NCI-H1694 treated with DMSO at 0.1 percent for 48 hours (cell line): ENCODE results near the gene TBXA2R.
"Not testable (repeated sequence)": the region's sequence is repeated elsewhere in the genome, so short reads cannot be mapped to it uniquely, and the experiment has no call there.

Experiments used
- DNase-seq: peaks from one replicate; lab custom pipeline; 2025; lab: John Stamatoyannopoulos, UW

Gene TBXA2R

DNA sequence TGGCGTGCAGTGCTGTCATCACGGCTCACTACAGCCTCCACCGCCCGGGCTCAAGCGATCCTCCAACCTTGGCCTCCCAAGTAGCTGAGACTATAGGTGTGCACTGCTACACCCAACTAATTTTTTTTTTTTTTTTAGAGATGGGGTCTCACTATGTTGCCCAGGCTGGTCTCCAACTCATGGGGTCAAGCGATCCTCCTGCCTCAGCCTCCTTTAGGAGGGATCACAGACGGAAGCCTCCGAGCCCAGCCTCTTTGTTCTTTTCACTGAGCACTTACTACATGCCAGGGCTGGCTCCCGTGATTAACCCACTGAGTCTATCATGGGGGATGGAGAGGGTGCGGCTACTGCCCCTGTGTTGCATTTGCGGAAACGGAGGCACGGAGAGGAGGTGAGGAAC is 32.8 kb upstream of the TBXA2R start:
- DNase-seq, result no peak

DNA sequence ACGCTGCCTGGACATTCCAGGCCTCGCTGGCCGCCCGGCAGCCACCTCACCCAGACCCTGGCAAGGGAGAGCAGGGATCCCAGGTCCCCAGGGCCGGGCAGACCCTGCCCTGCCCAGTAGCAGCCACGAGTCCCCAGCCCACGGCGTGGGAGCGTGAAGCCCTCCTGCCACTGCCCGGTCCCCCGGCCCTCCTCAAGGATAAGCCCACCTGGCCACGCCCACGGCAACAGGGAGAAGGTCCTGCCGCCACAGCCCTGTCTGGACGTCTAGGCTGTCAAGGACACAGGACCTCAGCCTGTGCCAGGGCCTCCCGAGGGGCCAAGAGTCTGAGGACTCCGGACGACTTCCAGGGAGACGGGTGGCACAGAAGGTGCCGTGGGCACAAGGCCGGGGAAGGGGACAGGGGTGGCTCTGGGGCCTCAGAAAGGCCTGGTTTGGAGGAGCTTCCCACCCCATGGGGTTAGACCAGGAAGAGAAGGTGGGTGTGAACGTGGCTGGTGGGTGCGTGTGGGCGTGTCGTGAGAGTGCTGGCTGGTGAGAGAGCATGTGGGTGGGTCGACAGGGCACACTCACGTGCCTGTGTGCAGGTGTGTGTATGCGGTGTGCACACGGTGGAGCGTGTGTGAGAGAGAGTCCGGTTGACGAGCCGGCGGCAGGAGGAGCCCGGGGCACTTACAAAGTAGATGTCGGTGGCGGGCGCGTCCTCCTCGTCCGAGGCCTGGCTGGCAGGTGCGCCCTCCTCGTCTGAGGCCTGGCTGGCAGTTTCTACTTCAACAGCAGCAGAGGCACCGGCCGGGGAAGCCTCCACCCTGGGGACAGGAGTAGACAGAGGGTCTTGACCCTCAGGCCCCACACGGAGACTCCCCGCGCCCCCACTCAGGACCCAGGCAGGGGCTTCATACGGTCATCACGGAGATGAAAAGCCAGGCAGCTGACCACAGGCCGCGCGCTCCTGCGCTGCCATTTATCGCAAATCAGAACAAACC is 31.8 kb upstream of the TBXA2R start:
- DNase-seq, result no peak

DNA sequence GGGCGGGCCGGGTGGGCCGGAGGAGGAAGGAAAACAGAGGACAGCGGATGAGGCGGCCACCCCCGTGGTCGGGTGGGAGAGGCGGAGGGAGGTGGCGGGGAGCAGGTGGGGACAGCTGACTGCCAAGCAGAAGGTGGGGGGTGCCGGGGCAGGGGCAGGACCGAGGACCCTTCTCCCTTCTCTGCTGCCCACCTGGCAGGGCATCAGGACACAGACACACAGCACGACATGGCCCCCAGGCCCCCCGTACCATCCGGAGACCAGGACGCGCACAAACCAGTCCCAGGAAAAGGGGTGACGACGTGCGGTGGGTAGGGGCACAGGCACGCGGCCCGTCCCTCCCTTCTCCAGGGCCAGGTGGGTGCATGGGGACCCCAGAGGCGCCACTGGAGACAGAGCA is 30.9 kb upstream of the TBXA2R start:
- DNase-seq, result no peak

DNA sequence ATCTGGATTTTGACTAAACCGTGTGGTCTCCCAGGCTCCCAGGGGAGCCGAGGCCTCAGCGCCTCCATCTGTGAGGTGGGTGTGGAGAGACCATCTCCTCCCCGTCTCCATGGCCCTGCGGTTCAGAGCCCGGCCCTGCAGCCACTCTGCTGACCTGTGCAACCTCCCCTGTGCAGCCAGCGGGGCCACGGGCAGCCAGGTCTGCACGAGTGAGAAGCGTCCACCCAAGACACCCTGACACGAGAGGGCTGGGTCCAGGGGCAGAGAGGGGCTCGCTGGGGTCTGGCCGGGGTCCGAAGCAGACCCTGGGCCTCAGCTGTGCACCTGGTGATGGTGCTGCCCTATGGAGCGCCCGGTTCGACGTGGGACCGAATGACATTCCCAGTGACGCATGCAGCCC is 30.3 kb upstream of the TBXA2R start:
- DNase-seq, result no peak

DNA sequence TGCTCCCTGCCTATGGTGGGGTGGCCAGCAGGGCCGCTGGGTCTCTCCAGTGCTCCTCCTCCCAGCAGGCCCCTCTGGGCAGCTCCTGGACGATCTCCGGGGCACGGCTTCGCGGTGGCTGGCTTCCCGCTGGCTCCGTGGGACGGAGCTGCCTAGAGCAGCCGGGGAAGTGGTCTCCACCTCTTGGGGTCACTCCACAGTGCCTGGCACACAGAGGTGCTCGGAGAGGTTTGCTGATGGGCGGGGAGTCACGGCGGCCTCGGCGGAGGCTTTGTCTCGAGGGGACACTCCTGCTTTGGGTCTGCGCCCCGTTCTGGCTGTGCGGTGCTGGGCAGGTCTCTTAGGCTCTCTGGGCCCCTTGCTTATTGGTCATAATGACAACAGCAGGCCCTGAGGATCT is 29.8 kb upstream of the TBXA2R start:
- DNase-seq, result no peak

DNA sequence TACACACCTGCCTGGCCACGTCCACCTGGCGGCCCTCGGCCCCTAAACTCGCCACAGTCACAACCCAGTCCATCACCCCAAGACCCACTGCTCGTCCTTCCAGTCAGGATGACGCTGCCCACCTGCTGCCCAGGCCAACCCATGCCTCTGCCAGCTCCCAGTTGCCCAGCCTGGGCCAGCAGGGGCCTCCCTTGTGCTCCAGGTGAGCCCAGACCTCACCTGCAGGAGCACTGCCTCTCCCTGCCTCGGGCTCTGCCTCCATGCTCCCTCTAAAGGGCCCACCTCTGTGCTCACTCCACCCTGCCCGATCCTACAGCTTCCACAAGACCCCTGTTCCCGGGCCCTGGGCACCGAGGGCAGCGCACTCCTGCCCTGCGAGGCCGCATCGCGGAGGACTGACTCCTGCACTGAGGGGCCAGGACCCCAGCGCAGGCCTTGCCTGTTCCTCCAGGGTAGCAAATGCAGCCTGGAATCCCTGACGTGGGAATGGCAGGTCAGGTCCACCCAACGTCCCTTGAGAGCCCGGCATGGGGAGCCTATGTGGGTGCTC is 27.9 kb upstream of the TBXA2R start:
- no peak for DNase-seq

DNA sequence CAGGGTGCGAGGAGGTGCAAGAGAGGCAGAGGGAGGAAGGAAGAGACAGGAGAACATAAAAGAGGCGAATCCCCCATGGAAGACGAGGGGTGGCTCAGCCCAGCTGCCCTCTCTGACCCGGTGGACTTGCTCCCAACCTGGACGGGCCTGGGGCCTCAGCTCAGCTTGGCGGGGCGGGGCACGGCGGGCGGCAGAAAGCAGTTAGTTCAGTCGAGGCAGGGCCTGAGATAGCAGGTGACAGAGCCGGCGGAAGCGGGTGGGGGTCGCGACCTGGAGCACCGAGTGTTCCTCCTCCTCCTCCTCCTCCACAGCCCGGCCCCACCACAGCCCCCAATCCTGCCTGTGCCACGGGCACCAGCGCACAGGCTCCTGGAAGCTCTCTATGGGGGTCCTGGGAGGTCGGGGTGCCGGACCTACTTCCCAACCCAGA is 26.9 kb upstream of the TBXA2R start:
- DNase-seq, result no peak

DNA sequence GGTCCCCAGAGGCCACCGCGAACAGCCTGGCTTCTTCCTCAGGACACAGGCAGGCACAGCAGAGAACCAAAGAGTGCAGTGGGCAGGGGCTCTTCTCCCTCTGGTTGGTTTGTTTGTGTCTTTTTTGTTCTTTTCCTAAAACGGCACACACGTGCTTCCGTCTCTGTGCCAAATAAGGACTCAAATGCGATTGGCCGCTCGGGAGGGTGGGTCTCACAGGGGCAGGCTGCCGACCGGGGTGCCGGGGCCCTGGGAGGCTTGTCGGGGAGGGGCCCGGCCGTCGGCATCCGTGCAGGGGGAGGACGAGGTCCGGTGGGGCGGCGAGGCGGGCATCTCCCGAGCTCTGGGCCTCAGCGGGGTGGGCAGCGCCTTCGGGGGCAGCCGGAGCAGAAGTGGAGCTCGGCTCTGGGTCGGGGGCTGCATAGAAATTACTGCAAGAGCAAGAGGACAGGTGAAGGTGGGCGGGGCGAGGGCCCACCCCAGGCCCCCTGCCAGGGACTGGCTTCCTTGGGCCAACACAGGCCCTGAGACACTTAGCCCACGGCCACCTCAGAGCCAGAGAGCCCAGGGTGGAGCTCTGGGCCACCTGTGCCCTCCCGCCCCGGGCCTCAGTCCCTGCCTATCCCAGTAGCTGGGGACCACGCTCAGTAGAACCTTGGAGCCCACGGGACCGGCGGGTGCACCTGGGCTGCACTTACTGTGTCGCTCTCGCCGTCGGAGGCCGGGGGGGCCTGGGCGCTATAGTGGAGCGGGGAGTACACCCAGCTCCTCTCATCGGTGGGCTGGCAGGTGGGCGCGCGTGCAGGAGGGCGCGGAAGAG is 26.3 kb upstream of the TBXA2R start:
- DNase-seq, result no peak

DNA sequence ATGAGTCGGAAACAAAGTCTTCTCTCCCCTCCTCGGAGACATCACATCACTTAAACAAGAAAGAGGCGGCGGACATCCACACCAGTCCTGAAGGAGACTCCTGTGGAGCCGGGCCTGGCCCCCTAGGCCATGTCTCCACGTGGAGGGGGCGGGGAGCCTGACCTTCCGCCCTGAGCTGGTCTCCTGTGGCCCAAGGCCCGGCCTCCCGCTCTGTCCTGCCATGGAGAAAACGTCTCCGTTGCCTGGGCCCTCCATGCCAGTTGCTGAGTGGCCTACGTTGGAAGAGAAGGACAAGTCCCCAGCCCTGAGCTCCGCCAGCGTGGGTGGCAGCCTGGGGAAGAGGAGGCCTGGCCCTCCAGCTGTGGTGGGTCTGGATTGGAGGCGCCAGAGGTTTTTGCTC is 25.4 kb upstream of the TBXA2R start:
- no peak for DNase-seq

DNA sequence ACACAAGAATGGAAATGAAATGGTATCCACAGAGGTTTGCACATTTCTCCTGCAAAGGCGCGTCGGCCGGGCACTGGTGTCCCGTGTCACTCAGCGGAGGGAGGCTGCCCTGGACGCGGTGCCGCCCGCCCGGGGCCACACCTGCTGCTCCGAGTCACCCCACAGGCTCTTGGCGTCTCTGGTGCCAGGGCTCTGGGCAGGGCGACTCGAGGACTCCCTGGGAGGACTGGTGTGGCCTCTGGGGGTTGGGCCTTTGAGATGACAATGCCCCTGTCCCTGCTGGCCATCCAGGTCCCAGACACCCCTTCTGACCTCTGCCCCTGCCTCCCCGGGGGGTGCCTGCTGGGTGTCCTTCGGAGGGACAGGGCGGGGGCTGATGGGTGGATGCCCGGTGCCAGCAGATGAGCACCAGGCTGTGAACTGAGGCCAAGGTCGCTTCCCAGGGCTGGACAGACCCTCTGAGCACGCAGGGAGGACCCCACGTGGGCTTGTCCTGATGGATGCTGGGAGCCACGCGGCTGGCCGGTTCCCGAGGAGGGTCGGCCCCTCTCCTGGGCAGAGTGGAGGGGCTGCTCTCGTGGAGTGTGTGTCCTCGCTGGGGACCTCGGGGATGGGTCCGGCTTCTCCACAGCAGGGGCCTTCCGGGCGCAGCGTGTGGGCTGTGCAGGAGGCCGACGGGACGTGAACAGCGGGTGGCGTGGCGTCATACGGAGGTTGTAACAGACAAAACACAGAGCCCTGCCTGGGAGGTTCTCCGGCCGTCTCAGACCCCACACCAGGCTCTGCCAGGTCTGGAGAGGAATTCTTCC is 24.6 kb upstream of the TBXA2R start:
- no peak for DNase-seq

DNA sequence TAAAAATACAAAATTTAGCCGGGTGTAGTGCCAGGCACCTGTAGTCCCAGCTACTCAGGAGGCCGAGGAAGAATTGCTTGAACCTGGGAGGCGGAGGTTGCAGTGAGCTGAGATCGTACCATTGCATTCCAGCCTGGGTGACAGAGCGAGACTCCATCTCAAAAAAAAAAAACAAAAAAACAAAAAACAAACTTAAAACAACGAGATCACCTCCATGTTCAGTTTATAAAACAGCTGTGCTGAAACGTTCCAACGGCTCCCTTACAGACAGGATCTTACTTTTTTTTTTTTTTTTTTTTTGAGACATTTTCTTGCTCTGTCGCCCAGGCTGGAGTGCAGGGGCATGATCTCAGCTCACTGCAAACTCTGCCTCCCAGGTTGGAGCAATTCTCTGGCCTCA is 22.1 kb upstream of the TBXA2R start:
- not testable (repeated sequence) for DNase-seq

DNA sequence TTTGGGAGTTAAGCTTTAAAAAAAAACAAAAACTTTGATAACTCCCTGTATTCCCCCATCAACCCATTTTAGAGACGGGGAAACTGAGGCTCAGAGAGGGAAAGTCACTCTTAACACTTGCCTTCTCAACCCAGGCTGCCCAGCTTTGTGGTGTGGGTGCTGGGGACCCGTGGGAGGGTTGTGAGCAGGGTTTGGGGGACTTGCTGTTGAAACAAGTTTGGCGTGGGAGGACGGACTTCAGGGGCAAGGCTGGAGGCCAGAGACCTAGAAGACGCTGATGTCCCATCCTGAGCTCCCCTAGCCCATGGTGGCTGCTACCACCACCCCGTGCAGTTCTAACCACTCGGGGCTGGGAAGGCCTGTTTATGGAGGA is 20.7 kb upstream of the TBXA2R start:
- DNase-seq, result no peak

DNA sequence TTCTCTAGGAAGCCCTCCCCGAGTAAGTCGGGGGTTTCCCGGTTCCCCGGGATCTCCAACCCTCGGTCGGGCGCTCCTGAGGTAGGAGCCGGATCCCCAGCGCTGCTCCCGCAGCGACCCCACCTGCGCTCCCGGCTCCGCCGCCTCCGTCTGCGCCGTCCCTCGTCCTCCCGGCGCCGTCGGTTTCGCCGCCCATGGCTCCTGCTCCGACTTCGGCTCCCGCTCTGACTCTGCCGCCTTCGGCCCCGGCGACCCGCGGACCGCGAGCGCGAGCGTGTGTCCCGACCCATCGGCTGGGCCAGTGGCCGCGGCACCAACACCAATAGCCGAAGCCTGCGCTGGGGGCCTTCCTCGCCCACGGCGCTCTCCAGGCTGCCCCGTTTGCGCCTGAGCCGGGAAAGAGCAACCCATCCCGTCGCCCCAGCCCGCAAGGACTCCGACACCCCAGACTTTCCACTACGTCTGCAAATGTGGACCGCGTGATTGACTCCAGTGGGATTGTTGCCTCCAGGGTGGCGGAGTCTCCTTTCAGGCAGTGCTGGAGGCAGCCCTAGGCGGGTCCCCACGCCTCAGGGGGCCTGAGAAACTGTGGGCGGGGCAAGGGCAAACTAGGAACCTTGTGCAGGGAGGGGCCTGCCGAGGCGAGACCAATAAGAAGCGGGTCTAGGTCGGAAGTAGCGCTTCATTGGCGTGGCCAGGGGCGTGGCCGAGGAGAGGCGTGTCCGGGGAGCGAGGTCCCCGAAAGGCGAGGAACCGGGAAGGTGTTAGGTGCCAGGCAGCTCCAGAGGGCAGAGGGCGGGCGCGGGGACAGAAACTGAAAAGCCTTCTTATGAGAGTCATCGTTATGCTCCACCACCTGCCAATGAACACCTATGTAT is 20.0 kb upstream of the TBXA2R start, which contains the start of gene CACTIN:
Gene CACTIN, minus strand, starts transcription at position 318 of the 878 bp plus-strand sequence. Its CDS starts 28 bp downstream, at position 290.
- DNase-seq, result peak; percentile 91

DNA sequence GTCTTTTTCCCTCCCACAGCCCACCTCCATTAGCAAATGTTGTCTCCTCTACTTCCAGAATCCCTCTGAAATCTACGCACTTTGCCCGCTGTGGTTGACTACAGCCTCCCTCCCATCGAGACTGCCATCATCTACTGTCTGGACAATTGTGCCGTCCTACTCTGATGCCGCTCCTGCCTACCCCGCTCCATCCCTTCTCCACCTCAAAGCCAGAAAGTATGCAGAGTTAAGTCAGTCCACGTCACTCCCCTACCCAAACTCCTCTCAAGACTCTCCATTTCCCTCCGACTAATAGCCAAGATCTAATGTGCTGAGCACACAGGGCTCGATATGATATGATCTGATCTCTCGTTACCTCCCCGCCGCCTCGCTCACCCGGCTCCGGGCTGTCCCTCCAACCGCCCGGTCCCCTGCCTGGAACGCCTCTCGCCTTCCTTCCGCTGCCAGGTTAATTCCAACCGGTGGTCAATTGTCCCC is 19.4 kb upstream of the TBXA2R start:
- DNase-seq, result no peak

DNA sequence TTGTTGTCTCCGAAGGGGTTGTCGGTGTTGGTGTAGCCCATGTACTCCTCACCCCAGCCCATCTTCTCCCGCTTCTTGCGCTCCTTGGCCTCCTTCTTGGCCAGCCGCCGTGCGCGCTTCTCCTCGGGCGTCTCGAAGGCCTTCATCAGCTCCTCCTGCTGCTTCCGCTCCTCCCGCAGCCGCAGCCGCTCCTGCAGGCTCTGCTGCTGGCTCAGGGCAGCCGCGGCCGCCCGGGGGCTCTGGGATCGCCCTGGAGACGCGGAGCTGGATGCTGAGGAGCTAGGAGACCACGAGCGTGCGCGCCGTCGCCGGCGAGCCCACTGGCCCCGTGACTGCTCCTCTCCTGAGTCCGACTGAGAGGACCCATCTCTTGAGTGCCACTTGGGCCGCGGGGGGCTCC is 17.0 kb upstream of the TBXA2R start:
- no peak for DNase-seq

DNA sequence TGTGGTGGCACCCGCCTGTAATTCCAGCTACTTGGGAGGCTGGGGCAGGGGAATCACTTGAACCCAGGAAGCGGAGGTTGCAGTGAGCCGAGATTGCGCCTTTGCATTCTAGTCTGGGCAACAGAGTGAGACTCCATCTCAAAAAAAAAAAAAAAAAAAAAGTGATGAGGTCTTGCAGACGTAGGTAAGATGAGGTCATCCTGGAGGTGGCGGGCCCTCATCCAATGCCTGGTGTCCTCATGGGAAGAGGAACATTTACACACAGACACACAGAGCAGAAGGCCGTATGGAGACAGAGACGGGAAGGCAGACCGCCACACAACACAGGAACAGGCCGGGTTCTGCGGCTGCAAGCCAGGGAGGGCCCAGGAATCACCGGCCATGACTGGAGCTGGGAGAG is 15.5 kb upstream of the TBXA2R start:
- DNase-seq, result no peak

DNA sequence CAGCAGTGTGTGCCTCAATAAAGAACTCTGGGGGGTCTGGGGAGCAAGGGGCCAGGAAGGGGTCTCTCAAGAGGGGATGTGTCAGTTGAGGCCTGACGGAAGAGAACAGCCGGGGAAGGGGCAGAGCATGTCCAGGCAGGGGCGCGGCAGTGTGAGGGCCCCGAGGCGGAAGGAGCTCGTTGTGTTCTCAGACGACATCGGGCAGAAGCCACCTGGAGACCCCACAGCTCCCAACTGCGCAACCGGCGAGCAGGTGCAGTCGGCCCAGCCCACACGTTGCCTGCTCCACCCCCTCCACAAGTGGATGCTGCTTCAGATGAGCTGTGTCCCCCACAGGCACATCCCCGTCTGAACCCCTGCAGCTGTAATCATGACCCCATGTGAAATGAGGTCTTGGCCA is 15.0 kb upstream of the TBXA2R start:
- DNase-seq, result no peak

DNA sequence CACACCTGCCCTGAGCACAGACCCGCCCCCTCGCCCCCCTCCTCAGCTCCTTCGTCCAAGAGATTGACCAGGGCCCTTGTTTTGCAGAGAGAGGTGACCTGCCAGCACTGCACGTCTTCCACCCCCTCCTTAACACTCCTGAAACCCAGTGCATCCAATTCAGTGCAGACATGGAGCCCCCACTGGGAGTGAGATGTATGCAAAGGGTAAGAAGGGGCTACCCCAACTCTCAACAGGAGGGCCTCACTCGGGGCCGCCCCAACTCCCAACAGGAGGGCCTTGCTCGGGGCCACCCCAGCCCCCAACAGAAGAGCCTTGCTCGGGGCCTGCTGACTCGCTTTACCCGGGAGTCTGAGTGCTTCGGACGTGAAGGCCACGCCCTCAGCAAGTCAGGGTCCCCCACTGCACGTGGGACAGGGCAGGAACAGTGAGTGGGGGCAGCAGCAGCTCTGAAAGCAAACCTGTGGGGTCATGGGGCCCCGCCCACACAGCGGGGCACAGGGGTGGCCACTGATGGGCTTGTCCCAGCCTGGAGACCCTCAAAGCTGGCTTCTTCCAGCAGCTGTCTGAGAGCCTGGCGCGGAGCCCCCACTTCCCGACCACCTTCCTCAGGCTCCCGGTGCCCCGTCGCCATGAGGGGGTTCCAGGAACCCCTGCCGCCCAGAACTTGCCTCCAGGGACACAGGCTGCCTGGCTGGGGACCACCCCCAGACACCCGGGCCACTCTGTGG is 14.3 kb upstream of the TBXA2R start:
- no peak for DNase-seq

DNA sequence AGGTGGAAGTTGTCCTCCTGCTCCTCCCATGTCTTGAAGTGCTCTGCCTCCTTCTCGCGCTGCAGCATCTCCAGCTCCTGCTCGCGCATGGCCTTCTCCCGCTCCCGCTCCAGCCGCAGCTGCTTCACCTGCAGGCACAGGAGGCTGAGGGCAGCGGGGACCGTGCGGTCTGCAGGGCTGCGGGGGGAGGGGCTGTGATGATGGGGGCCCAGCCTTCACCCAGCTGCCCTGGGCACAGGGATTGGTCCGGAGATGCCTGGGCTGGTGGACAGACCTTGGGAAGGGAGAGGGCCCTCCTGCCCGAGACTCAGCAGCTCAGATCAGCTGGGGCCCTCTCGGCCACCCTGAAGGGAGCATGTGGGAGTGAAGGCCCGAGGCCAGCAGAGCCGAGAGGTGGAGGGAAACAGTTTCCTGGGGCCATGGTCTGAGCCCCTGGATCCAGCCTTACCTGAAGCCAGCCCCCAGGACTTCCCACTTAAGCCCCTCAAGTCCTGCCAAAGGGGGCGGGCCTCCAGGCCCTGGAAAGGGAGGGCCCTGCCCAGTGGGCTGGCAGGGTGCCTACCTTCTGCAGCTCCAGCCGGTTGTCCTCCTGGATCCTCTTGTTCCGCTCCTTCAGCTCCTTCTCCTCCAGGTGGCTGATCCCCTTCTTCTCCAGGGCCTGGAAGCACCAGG is 13.6 kb upstream of the TBXA2R start:
- no peak for DNase-seq
